Keratinocyte (primary cell): ENCODE results near the gene CACNA1C. TPM values are rescaled to one million over a fixed set of nuclear protein-coding genes. Genes with fewer than 3 reads are reported as not detected.
A peak's percentile ranks its signal among the peaks of the same experiment; 100 is the strongest.

Experiments
- DNase-seq: peaks from one replicate; pipeline ENCODE4 v3.0.0-alpha.2; 2011; ENCODE audit warnings: low read depth, missing footprints, low spot score
- FAIRE-seq: peaks from 2 replicates; lab custom pipeline; 2011; peaks lifted over from hg19 to GRCh38; lab: Jason Lieb, UNC
- H2AFZ ChIP-seq: 2 replicates; pipeline ENCODE4 v1.6.0; 2012; ENCODE audit warnings: low read length, control low read depth, inconsistent platforms; ENCODE audit not compliant: control insufficient read depth
- H3K27ac ChIP-seq: 2 replicates; pipeline ENCODE4 v1.5.1; 2011; ENCODE audit warnings: low read length; ENCODE audit not compliant: control insufficient read depth, insufficient read depth
- H3K27me3 ChIP-seq: 3 replicates; pipeline ENCODE4 v1.6.0; 2011; ENCODE audit warnings: low read length; ENCODE audit not compliant: control insufficient read depth, insufficient read depth; ENCODE audit errors: extremely low read depth
- H3K36me3 ChIP-seq, 2 experiments: 2 replicates in 1 of 2; 3 replicates in 1 of 2; pipeline ENCODE4 v1.5.1; 2011; ENCODE audit warnings: low read length in 2 of 2, mild to moderate bottlenecking in 1 of 2; ENCODE audit not compliant: control insufficient read depth in 2 of 2, insufficient read depth in 2 of 2; ENCODE audit errors: extremely low read depth in 1 of 2
- H3K4me1 ChIP-seq: 3 replicates; pipeline ENCODE4 v1.5.1; 2011; ENCODE audit warnings: low read length; ENCODE audit not compliant: control insufficient read depth, insufficient read depth; ENCODE audit errors: extremely low read depth
- H3K4me2 ChIP-seq: 3 replicates; pipeline ENCODE4 v1.6.0; 2011; ENCODE audit warnings: low read depth, low read length; ENCODE audit not compliant: control insufficient read depth, insufficient read depth; ENCODE audit errors: extremely low read depth
- H3K4me3 ChIP-seq, 3 experiments: fragments of 200-600 bp in 1 of 3; sonication (generic) in 1 of 3; 2 replicates in 2 of 3; 3 replicates in 1 of 3; pipeline ENCODE4 v1.5.1; 2011 to 2016; ENCODE audit warnings: low read length in 3 of 3, mild to moderate bottlenecking in 3 of 3, control low read depth in 2 of 3, inconsistent platforms in 1 of 3, low read depth in 1 of 3, mixed read lengths in 1 of 3, mixed run types in 1 of 3, moderate library complexity in 1 of 3; ENCODE audit not compliant: control insufficient read depth in 2 of 3, insufficient read depth in 2 of 3; ENCODE audit errors: extremely low read depth in 1 of 3
- H3K79me2 ChIP-seq: 2 replicates; pipeline ENCODE4 v1.6.0; 2012; ENCODE audit warnings: low read length; ENCODE audit not compliant: control insufficient read depth, insufficient read depth
- H3K9ac ChIP-seq: 3 replicates; pipeline ENCODE4 v1.6.0; 2011; ENCODE audit warnings: low read length; ENCODE audit not compliant: control insufficient read depth, insufficient read depth; ENCODE audit errors: extremely low read depth
- H3K9me1 ChIP-seq: 3 replicates; pipeline ENCODE4 v1.6.0; 2011; ENCODE audit warnings: low read length; ENCODE audit not compliant: control insufficient read depth, insufficient read depth; ENCODE audit errors: extremely low read depth
- H3K9me3 ChIP-seq: 2 replicates; pipeline ENCODE4 v1.5.1; 2012; ENCODE audit warnings: low read depth, low read length; ENCODE audit not compliant: control insufficient read depth
- H4K20me1 ChIP-seq: 3 replicates; pipeline ENCODE4 v1.6.0; 2011; ENCODE audit warnings: low read length; ENCODE audit not compliant: control insufficient read depth, insufficient read depth; ENCODE audit errors: extremely low read depth
- CTCF ChIP-seq, 3 experiments: IDR thresholded peaks in 1 of 3; conservative IDR thresholded peaks in 1 of 3; optimal IDR thresholded peaks in 1 of 3; 2 replicates in 2 of 3; 3 replicates in 1 of 3; pipeline versions ENCODE3 to v1.5.1; 2011; ENCODE audit warnings: low read length in 3 of 3, mild to moderate bottlenecking in 3 of 3, moderate library complexity in 2 of 3, control low read depth in 1 of 3, inconsistent platforms in 1 of 3; ENCODE audit not compliant: insufficient read depth in 2 of 3; ENCODE audit errors: extremely low read depth in 1 of 3
- EZH2 ChIP-seq: IDR thresholded peaks from one replicate; pipeline ENCODE4 v1.6.1; 2012; ENCODE audit warnings: inconsistent platforms, mild to moderate bottlenecking, low read length, moderate library complexity
- dilution Hi-C: fragments of 300-500 bp; cut with MboI; formaldehyde crosslinking; loops from one replicate; pipeline ENCODE4 v1.7.0; 2020; ENCODE audit warnings: low sequenced_read_pairs; ENCODE audit not compliant: extremely low pct_ligation_motif_present
- polyA plus RNA-seq, 5 experiments: library from polyadenylated mRNA; depleted of rRNA in 3 of 5; stranded (reverse) in 3 of 5; stranded (forward) in 1 of 5; unstranded in 1 of 5; fragments of >200 nt; gene quantifications; 1 replicate in 1 of 5; 2 replicates in 3 of 5; 3 replicates in 1 of 5; pipeline versions ENCODE4 v1.2.1 to v1.2.3, GENCODE V29; 2011 to 2012; ENCODE audit warnings: missing spikeins in 2 of 5, low read depth in 1 of 5, low replicate concordance in 1 of 5

The CACNA1C gene
- polyA plus RNA-seq, 1 donor (not counting 4 experiments of a cell fraction or from before 2014, with no cell fraction given) = not detected

- H3K27me3 ChIP-seq = peaks cover 15% of the 10 kb centered on the region
- no peaks in the 10 kb centered on the region for H3K9me3 ChIP-seq
- no peak overlapping the region for H3K4me2 ChIP-seq
- TF ChIP-seq EZH2 (no peak), CTCF (optimal IDR thresholded peaks at IDR 0.05 in 1 of 3, IDR thresholded peaks at IDR 0.05 in 1 of 3, conservative IDR thresholded peaks at IDR 0.05 in 1 of 3; ENCODE audit: extremely low read depth in 1 of 3, insufficient read depth in 2 of 3, low read length in 3 of 3) (no peak)
- H3K4me3 ChIP-seq = no peak overlapping the region
- no peaks in the 10 kb centered on the region for H3K79me2 ChIP-seq
- FAIRE-seq (no peak), DNase-seq (no peak)
- H3K9ac ChIP-seq = no peak overlapping the region
- no peaks in the 10 kb centered on the region for H4K20me1 ChIP-seq
- no peak overlapping the region for H2AFZ ChIP-seq
- H3K27ac ChIP-seq = no peak overlapping the region
- no peaks in the 10 kb centered on the region for H3K4me1 ChIP-seq
- dilution Hi-C loops = no loop called here
- no peaks in the 10 kb centered on the region for H3K36me3 ChIP-seq
- no peaks in the 10 kb centered on the region for H3K9me1 ChIP-seq
These were observed 570.7 kb downstream of the CACNA1C start for GRCh38 chr12:2623472-2623871.

GRCh38 chr12:2624543-2625288 lies 571.9 kb downstream of the CACNA1C start:
- TF ChIP-seq CTCF (optimal IDR thresholded peaks at IDR 0.05 in 1 of 3, IDR thresholded peaks at IDR 0.05 in 1 of 3, conservative IDR thresholded peaks at IDR 0.05 in 1 of 3; ENCODE audit: extremely low read depth in 1 of 3, insufficient read depth in 2 of 3, low read length in 3 of 3) (peak; percentile 42 to 68 (median 63)), EZH2 (no peak)
- DNase-seq = peak; percentile 26
- Histone ChIP-seq H3K9ac (no peak overlapping the region), H3K4me2 (no peak overlapping the region), H4K20me1 (no peaks in the 10 kb centered on the region), H3K9me1 (no peaks in the 10 kb centered on the region), H3K27ac (no peak overlapping the region), H3K27me3 (peaks cover 15% of the 10 kb centered on the region), H3K79me2 (no peaks in the 10 kb centered on the region), H2AFZ (no peak overlapping the region), H3K9me3 (no peaks in the 10 kb centered on the region), H3K4me3 (no peak overlapping the region), H3K36me3 (no peaks in the 10 kb centered on the region), H3K4me1 (no peaks in the 10 kb centered on the region)
- no peak for FAIRE-seq
- dilution Hi-C loops = no loop called here
